NB4 (cell line): ENCODE data around the gene FBXW4.

ENCODE experiments used
- MYC ChIP-seq: IDR thresholded peaks from 2 replicates; pipeline ENCODE4 v1.6.1; 2011; ENCODE audit warnings: low read depth, low read length
- POLR2A ChIP-seq: IDR thresholded peaks from 2 replicates; pipeline ENCODE4 v1.6.1; 2011; ENCODE audit warnings: mild to moderate bottlenecking; ENCODE audit not compliant: insufficient read length; ENCODE audit errors: extremely low read depth
- TF ChIP-seq, protein P1 (sequence below): IDR thresholded peaks from one replicate; pipeline ENCODE4 v1.5.1; 2012; ENCODE audit warnings: low read depth, low read length
- TF ChIP-seq, protein P2 (sequence below): IDR thresholded peaks from 2 replicates; pipeline ENCODE4 v1.6.1; 2011; ENCODE audit warnings: low read depth, low read length

DNA sequence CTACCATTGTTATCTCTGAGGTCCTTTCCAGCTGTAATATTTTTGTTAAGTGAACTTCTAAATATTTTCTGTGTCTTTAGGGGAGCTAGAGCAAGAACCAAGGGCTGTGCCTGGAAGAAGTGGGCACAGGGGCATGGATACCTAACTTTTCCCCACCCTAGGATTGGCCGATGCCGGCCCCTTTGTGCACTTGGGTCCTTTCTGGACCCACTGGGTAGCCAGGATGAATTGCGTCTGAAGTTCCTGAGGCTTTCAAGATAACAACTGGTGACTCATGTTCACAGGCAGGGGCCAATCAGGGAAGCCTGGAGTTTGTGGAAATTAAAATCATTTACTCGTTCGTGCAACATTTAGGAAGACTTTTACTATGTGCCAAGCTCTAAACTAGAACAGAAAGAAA lies 106.1 kb downstream of the FBXW4 start:
- TF ChIP-seq, protein P1, sequence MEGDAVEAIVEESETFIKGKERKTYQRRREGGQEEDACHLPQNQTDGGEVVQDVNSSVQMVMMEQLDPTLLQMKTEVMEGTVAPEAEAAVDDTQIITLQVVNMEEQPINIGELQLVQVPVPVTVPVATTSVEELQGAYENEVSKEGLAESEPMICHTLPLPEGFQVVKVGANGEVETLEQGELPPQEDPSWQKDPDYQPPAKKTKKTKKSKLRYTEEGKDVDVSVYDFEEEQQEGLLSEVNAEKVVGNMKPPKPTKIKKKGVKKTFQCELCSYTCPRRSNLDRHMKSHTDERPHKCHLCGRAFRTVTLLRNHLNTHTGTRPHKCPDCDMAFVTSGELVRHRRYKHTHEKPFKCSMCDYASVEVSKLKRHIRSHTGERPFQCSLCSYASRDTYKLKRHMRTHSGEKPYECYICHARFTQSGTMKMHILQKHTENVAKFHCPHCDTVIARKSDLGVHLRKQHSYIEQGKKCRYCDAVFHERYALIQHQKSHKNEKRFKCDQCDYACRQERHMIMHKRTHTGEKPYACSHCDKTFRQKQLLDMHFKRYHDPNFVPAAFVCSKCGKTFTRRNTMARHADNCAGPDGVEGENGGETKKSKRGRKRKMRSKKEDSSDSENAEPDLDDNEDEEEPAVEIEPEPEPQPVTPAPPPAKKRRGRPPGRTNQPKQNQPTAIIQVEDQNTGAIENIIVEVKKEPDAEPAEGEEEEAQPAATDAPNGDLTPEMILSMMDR = no peak
- TF ChIP-seq POLR2A (no peak), MYC (no peak)
- TF ChIP-seq, protein P2, sequence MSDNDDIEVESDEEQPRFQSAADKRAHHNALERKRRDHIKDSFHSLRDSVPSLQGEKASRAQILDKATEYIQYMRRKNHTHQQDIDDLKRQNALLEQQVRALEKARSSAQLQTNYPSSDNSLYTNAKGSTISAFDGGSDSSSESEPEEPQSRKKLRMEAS = no peak
